SJCRH30 (cell line): ENCODE measurements around the gene CUX1. TPM values are rescaled to one million over a fixed set of nuclear protein-coding genes. Genes with fewer than 3 reads are reported as not detected.
"Not testable (repeated sequence)": the region's sequence is repeated elsewhere in the genome, so short reads cannot be mapped to it uniquely, and the experiment has no call there.

ENCODE experiments used
- DNase-seq, 2 experiments: peaks; one replicate each; pipeline ENCODE4 v3.0.0-alpha.2; 2015 to 2020
- H3K27ac ChIP-seq: fragments of 250-450 bp; sonication (Bioruptor Pico); 2 replicates; pipeline ENCODE4 v1.5.1; 2020; ENCODE audit warnings: mild to moderate bottlenecking, moderate library complexity
- H3K27me3 ChIP-seq: fragments of 250-450 bp; sonication (Bioruptor Pico); 2 replicates; pipeline ENCODE4 v1.5.1; 2020; ENCODE audit warnings: mild to moderate bottlenecking, moderate library complexity
- H3K36me3 ChIP-seq: fragments of 250-450 bp; sonication (Bioruptor Pico); 2 replicates; pipeline ENCODE4 v1.5.1; 2020; ENCODE audit warnings: mild to moderate bottlenecking, moderate library complexity
- H3K4me1 ChIP-seq: fragments of 250-450 bp; sonication (Bioruptor Pico); 2 replicates; pipeline ENCODE4 v1.5.1; 2020; ENCODE audit warnings: mild to moderate bottlenecking, moderate library complexity
- H3K4me3 ChIP-seq: fragments of 250-450 bp; sonication (Bioruptor Pico); 2 replicates; pipeline ENCODE4 v1.5.1; 2020; ENCODE audit warnings: mild to moderate bottlenecking, moderate library complexity
- H3K9me3 ChIP-seq: fragments of 250-450 bp; sonication (Bioruptor Pico); replicated peaks from 2 replicates; pipeline ENCODE4 v1.5.1; 2020; ENCODE audit warnings: mild to moderate bottlenecking, moderate library complexity
- total RNA-seq: library from RNA; depleted of rRNA; stranded (reverse); fragments of >200 nt; shearing (Covaris generic); gene quantifications from 2 replicates; pipeline ENCODE4 v1.2.3, GENCODE V29; 2014

The CUX1 gene
- total RNA-seq, 1 experiment from 2014 or later, result 29.1 TPM

- Histone ChIP-seq H3K27me3 (no peaks in the 10 kb centered on the region), H3K4me1 (peaks cover 21% of the 10 kb centered on the region), H3K36me3 (no peaks in the 10 kb centered on the region), H3K27ac (peak overlapping the region; percentile 70), H3K4me3 (peak overlapping the region; percentile 44), H3K9me3 (no peaks in the 10 kb centered on the region)
- peak; percentile 93 to 97 for DNase-seq
Measured at GRCh38 chr7:101862280-101863220, 45.1 kb downstream of the CUX1 start.

GRCh38 chr7:101863598-101863997 is 46.2 kb downstream of the CUX1 start:
- no peak overlapping the region for H3K27ac ChIP-seq
- no peaks in the 10 kb centered on the region for H3K36me3 ChIP-seq
- H3K4me1 ChIP-seq, result peaks cover 21% of the 10 kb centered on the region
- no peak for DNase-seq
- no peaks in the 10 kb centered on the region for H3K27me3 ChIP-seq
- no peaks in the 10 kb centered on the region for H3K9me3 ChIP-seq
- H3K4me3 ChIP-seq, result no peak overlapping the region

- Histone ChIP-seq H3K27ac (no peak overlapping the region), H3K4me1 (peaks cover 21% of the 10 kb centered on the region), H3K36me3 (no peaks in the 10 kb centered on the region), H3K4me3 (no peak overlapping the region), H3K27me3 (no peaks in the 10 kb centered on the region), H3K9me3 (no peaks in the 10 kb centered on the region)
- DNase-seq, result no peak
Measured at GRCh38 chr7:101864039-101864438, 46.6 kb downstream of the CUX1 start.

- H3K4me3 ChIP-seq, result no peak overlapping the region
- peaks cover 21% of the 10 kb centered on the region for H3K4me1 ChIP-seq
- no peaks in the 10 kb centered on the region for H3K9me3 ChIP-seq
- no peaks in the 10 kb centered on the region for H3K36me3 ChIP-seq
- H3K27ac ChIP-seq, result no peak overlapping the region
- H3K27me3 ChIP-seq, result no peaks in the 10 kb centered on the region
- DNase-seq, result peak in 1 of 2 experiments; percentile 45
Measured at GRCh38 chr7:101865031-101865430, 47.6 kb downstream of the CUX1 start.

GRCh38 chr7:101865455-101865854 is 48.0 kb downstream of the CUX1 start:
- no peaks in the 10 kb centered on the region for H3K36me3 ChIP-seq
- no peaks in the 10 kb centered on the region for H3K27me3 ChIP-seq
- no peak for DNase-seq
- H3K9me3 ChIP-seq, result no peaks in the 10 kb centered on the region
- peaks cover 21% of the 10 kb centered on the region for H3K4me1 ChIP-seq
- H3K4me3 ChIP-seq, result no peak overlapping the region
- H3K27ac ChIP-seq, result no peak overlapping the region

- Histone ChIP-seq H3K4me1 (peaks cover 18% of the 10 kb centered on the region), H3K36me3 (no peaks in the 10 kb centered on the region), H3K4me3 (no peak overlapping the region), H3K27me3 (no peaks in the 10 kb centered on the region), H3K27ac (no peak overlapping the region), H3K9me3 (no peaks in the 10 kb centered on the region)
- no peak for DNase-seq
Measured at GRCh38 chr7:101866328-101866727, 48.9 kb downstream of the CUX1 start.

- H3K9me3 ChIP-seq, result no peaks in the 10 kb centered on the region
- H3K36me3 ChIP-seq, result no peaks in the 10 kb centered on the region
- DNase-seq, result no peak
- H3K4me3 ChIP-seq, result no peak overlapping the region
- H3K4me1 ChIP-seq, result peaks cover 11% of the 10 kb centered on the region
- H3K27me3 ChIP-seq, result no peaks in the 10 kb centered on the region
- no peak overlapping the region for H3K27ac ChIP-seq
Measured at GRCh38 chr7:101867265-101867664, 49.8 kb downstream of the CUX1 start.

GRCh38 chr7:101867681-101868080 is 50.3 kb downstream of the CUX1 start:
- H3K4me3 ChIP-seq, H3K27me3 ChIP-seq, H3K9me3 ChIP-seq, H3K36me3 ChIP-seq, H3K27ac ChIP-seq, DNase-seq: not testable (repeated sequence)
- H3K4me1 ChIP-seq, result peaks cover 11% of the 10 kb centered on the region

GRCh38 chr7:101868191-101868950 is 50.9 kb downstream of the CUX1 start:
- H3K36me3 ChIP-seq, result no peaks in the 10 kb centered on the region
- peaks cover 7% of the 10 kb centered on the region for H3K4me1 ChIP-seq
- DNase-seq, result no peak
- no peak overlapping the region for H3K4me3 ChIP-seq
- no peak overlapping the region for H3K27ac ChIP-seq
- H3K27me3 ChIP-seq, result no peaks in the 10 kb centered on the region
- H3K9me3 ChIP-seq, result no peaks in the 10 kb centered on the region

GRCh38 chr7:101869026-101869900 is 51.8 kb downstream of the CUX1 start:
- Histone ChIP-seq H3K4me3 (no peak overlapping the region), H3K9me3 (no peaks in the 10 kb centered on the region), H3K36me3 (no peaks in the 10 kb centered on the region), H3K27ac (no peak overlapping the region), H3K27me3 (no peaks in the 10 kb centered on the region), H3K4me1 (peaks cover 15% of the 10 kb centered on the region)
- peak in 1 of 2 experiments; percentile 28 for DNase-seq

- no peaks in the 10 kb centered on the region for H3K36me3 ChIP-seq
- H3K27ac ChIP-seq, result no peak overlapping the region
- H3K27me3 ChIP-seq, result no peaks in the 10 kb centered on the region
- H3K9me3 ChIP-seq, result no peaks in the 10 kb centered on the region
- H3K4me1 ChIP-seq, result peaks cover 17% of the 10 kb centered on the region
- no peak for DNase-seq
- H3K4me3 ChIP-seq, result no peak overlapping the region
Measured at GRCh38 chr7:101869901-101870290, 52.5 kb downstream of the CUX1 start.

GRCh38 chr7:101870361-101871062 is 53.1 kb downstream of the CUX1 start:
- no peak overlapping the region for H3K27ac ChIP-seq
- no peak overlapping the region for H3K4me3 ChIP-seq
- no peaks in the 10 kb centered on the region for H3K9me3 ChIP-seq
- H3K27me3 ChIP-seq, result no peaks in the 10 kb centered on the region
- no peaks in the 10 kb centered on the region for H3K36me3 ChIP-seq
- H3K4me1 ChIP-seq, result peaks cover 13% of the 10 kb centered on the region
- DNase-seq, result no peak

- no peaks in the 10 kb centered on the region for H3K9me3 ChIP-seq
- no peak overlapping the region for H3K4me3 ChIP-seq
- H3K4me1 ChIP-seq, result peaks cover 13% of the 10 kb centered on the region
- DNase-seq, result no peak
- H3K27me3 ChIP-seq, result no peaks in the 10 kb centered on the region
- H3K27ac ChIP-seq, result no peak overlapping the region
- no peaks in the 10 kb centered on the region for H3K36me3 ChIP-seq
Measured at GRCh38 chr7:101871351-101871750, 53.9 kb downstream of the CUX1 start.

- DNase-seq, result no peak
Measured at GRCh38 chr7:101874028-101874427, 56.6 kb downstream of the CUX1 start.

More at GRCh38 chr7:101874028-101874427, 56.6 kb downstream of the CUX1 start:
- Histone ChIP-seq H3K27me3 (no peaks in the 10 kb centered on the region), H3K36me3 (no peaks in the 10 kb centered on the region), H3K4me1 (peaks cover 13% of the 10 kb centered on the region), H3K4me3 (no peak overlapping the region), H3K9me3 (no peaks in the 10 kb centered on the region), H3K27ac (no peak overlapping the region)
